H1 (cell line): ENCODE measurements around the gene ARAP2.

ENCODE experiments used
- CBX5 ChIP-seq: fragments of 300-800, 300-1000 bp; sonication (generic); IDR thresholded peaks from 2 replicates; pipeline ENCODE4 v1.7.1; 2016; ENCODE audit warnings: antibody characterized with exemption, low read length, low read depth
- CEBPB ChIP-seq: IDR thresholded peaks from 2 replicates; pipeline ENCODE4 v1.6.1; 2012; ENCODE audit warnings: low read depth, low read length
- TAF1 ChIP-seq: IDR thresholded peaks from 2 replicates; pipeline ENCODE4 v1.6.1; 2011; ENCODE audit warnings: mild to moderate bottlenecking, low read depth, low read length
- ZNF274 ChIP-seq: IDR thresholded peaks from 2 replicates; pipeline ENCODE4 v1.7.0; 2012; ENCODE audit warnings: low read length, borderline replicate concordance; ENCODE audit errors: extremely low read depth
- TF ChIP-seq, protein P1 (sequence below), 3 experiments: IDR thresholded peaks; 1 replicate in 2 of 3; 2 replicates in 1 of 3; pipeline versions ENCODE4 v1.5.1 to v1.6.1; 2011; ENCODE audit warnings: low read length in 3 of 3, mild to moderate bottlenecking in 3 of 3, inconsistent platforms in 2 of 3, low read depth in 1 of 3, moderate library complexity in 1 of 3; ENCODE audit not compliant: insufficient read depth in 1 of 3; ENCODE audit errors: control extremely low read depth in 1 of 3

- TF ChIP-seq ZNF274: no peak
- no peak for TF ChIP-seq CBX5
- TF ChIP-seq, protein P1, sequence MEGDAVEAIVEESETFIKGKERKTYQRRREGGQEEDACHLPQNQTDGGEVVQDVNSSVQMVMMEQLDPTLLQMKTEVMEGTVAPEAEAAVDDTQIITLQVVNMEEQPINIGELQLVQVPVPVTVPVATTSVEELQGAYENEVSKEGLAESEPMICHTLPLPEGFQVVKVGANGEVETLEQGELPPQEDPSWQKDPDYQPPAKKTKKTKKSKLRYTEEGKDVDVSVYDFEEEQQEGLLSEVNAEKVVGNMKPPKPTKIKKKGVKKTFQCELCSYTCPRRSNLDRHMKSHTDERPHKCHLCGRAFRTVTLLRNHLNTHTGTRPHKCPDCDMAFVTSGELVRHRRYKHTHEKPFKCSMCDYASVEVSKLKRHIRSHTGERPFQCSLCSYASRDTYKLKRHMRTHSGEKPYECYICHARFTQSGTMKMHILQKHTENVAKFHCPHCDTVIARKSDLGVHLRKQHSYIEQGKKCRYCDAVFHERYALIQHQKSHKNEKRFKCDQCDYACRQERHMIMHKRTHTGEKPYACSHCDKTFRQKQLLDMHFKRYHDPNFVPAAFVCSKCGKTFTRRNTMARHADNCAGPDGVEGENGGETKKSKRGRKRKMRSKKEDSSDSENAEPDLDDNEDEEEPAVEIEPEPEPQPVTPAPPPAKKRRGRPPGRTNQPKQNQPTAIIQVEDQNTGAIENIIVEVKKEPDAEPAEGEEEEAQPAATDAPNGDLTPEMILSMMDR (IDR thresholded peaks at IDR 0.05; ENCODE audit: control extremely low read depth in 1 of 3, insufficient read depth in 1 of 3, low read depth in 1 of 3, low read length in 3 of 3): no peak
- no peak for TF ChIP-seq TAF1
- no peak for TF ChIP-seq CEBPB
These were observed 30.3 kb downstream of the ARAP2 start for GRCh38 chr4:36213977-36214376.
